ENCODE data around the gene PTP4A1.

DNA sequence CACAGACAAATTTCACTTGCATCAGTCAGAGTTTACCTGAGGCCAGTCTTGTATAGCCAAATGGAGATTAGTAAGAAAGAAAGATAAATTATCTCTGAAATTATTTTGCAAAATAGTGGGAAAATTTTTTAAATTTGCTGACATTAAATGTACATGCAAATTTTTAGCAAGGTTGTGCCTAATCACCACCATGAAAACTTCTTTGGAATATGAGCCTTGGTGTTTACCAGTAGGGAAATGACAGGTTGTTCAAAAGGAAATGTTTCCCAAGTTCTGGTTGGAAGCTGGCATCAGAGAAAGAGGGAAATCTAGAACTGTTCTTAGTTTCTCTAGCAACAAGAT lies 34.4 kb upstream of the PTP4A1 start:
- TF ChIP-seq EZH2 (IDR thresholded peaks at IDR 0.05; ENCODE audit: borderline replicate concordance, low read depth, low read length, poor library complexity, severe bottlenecking) = no peak
- TF ChIP-seq, protein P1, sequence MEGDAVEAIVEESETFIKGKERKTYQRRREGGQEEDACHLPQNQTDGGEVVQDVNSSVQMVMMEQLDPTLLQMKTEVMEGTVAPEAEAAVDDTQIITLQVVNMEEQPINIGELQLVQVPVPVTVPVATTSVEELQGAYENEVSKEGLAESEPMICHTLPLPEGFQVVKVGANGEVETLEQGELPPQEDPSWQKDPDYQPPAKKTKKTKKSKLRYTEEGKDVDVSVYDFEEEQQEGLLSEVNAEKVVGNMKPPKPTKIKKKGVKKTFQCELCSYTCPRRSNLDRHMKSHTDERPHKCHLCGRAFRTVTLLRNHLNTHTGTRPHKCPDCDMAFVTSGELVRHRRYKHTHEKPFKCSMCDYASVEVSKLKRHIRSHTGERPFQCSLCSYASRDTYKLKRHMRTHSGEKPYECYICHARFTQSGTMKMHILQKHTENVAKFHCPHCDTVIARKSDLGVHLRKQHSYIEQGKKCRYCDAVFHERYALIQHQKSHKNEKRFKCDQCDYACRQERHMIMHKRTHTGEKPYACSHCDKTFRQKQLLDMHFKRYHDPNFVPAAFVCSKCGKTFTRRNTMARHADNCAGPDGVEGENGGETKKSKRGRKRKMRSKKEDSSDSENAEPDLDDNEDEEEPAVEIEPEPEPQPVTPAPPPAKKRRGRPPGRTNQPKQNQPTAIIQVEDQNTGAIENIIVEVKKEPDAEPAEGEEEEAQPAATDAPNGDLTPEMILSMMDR (conservative IDR thresholded peaks at IDR 0.05; ENCODE audit: low read depth, low read length) = no peak

All from A673 (cell line).